ENCODE data around the gene SLC2A1.

DNA sequence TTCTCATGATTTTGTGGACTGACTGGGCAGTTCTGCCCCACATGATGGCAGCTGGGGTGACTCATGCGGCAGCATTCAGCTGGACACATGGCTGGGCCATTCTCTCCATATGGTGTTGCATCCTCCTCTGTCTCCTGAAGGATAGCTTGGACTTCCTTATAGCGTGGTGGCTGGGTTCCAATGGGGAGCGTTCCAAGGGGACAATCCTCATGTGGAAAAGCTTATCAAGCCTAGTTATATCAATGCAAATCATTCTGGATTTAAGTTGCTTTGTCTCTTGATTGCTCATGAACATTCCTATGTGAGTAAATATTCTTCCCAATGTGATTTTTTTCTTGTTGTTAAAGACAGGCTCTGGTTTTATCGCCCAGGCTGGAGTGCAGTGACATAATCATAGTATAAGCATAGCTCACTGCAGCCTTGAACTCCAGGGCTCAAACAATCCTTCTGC, 13.2 kb upstream of the SLC2A1 start:
- TF ChIP-seq, protein P1, sequence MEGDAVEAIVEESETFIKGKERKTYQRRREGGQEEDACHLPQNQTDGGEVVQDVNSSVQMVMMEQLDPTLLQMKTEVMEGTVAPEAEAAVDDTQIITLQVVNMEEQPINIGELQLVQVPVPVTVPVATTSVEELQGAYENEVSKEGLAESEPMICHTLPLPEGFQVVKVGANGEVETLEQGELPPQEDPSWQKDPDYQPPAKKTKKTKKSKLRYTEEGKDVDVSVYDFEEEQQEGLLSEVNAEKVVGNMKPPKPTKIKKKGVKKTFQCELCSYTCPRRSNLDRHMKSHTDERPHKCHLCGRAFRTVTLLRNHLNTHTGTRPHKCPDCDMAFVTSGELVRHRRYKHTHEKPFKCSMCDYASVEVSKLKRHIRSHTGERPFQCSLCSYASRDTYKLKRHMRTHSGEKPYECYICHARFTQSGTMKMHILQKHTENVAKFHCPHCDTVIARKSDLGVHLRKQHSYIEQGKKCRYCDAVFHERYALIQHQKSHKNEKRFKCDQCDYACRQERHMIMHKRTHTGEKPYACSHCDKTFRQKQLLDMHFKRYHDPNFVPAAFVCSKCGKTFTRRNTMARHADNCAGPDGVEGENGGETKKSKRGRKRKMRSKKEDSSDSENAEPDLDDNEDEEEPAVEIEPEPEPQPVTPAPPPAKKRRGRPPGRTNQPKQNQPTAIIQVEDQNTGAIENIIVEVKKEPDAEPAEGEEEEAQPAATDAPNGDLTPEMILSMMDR (IDR thresholded peaks at IDR 0.05; ENCODE audit: insufficient read depth, low read depth, low read length): no peak
- TF ChIP-seq EZH2 (IDR thresholded peaks at IDR 0.05; ENCODE audit: insufficient read depth, low read length): no peak
